Ishikawa (cell line): ENCODE measurements around the gene SYT3.

Source experiments
- CEBPB ChIP-seq: IDR thresholded peaks from 2 replicates; pipeline ENCODE4 v1.6.1; 2012
- CREB1 ChIP-seq: IDR thresholded peaks from 2 replicates; pipeline ENCODE4 v1.6.1; 2012; ENCODE audit warnings: low read depth
- EGR1 ChIP-seq: IDR thresholded peaks from 2 replicates; pipeline ENCODE4 v1.6.1; 2012
- EP300 ChIP-seq: IDR thresholded peaks from 2 replicates; pipeline ENCODE4 v1.6.1; 2012; ENCODE audit warnings: borderline replicate concordance
- FOXM1 ChIP-seq: IDR thresholded peaks from 2 replicates; pipeline ENCODE4 v1.6.1; 2012; ENCODE audit warnings: low read depth, borderline replicate concordance
- MAX ChIP-seq: IDR thresholded peaks from 2 replicates; pipeline ENCODE4 v1.6.1; 2012
- NFIC ChIP-seq: IDR thresholded peaks from 2 replicates; pipeline ENCODE4 v1.6.1; 2012
- RAD21 ChIP-seq: IDR thresholded peaks from 2 replicates; pipeline ENCODE4 v1.6.1; 2012; ENCODE audit warnings: low read depth
- REST ChIP-seq: IDR thresholded peaks from 2 replicates; pipeline ENCODE4 v1.6.1; 2012; ENCODE audit warnings: low read depth, mild to moderate bottlenecking
- TAF1 ChIP-seq: IDR thresholded peaks from 2 replicates; pipeline ENCODE4 v1.6.1; 2012; ENCODE audit warnings: low read depth, mild to moderate bottlenecking
- TCF12 ChIP-seq: IDR thresholded peaks from 2 replicates; pipeline ENCODE4 v1.6.1; 2012; ENCODE audit warnings: low read depth
- TEAD4 ChIP-seq: IDR thresholded peaks from 2 replicates; pipeline ENCODE4 v1.6.1; 2012
- YY1 ChIP-seq: IDR thresholded peaks from 2 replicates; pipeline ENCODE4 v1.6.1; 2012; ENCODE audit warnings: low read depth
- ZBTB7A ChIP-seq: IDR thresholded peaks from 2 replicates; pipeline ENCODE4 v1.6.1; 2012; ENCODE audit warnings: low read depth
- TF ChIP-seq, protein P1 (sequence below): IDR thresholded peaks from 2 replicates; pipeline ENCODE4 v1.6.1; 2012

The SYT3 gene

DNA sequence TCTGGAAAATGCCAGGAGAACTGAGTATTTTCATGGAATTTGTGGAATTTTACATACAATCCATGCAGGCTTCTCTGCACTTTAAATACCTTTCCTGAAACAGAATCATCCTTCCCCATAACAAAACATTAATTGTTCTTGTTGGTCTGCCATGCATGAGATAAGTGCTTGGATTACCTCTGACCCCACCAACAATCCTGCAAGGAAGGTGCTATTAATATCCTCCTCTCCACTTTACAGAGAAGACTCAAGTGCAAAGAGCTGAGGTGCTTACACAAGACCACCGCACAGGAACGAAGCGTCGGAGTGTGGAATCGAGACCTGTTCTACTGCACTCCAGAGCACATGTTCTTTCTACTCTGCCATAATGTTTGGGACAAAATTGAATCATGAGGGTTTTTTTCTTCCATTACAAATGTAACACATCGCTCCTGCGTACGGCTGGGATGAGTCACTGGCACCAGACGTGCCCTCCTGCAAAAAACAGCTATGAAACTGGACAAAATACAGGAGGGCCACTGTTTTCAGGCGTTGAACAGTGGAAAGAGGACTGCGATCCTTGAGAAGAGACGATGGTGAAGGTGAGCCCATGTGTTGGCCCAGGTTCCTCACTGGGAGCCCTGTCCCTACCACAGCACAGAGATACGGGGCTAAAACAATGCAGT lies 58.6 kb downstream of the SYT3 start:
- no peak for TF ChIP-seq MAX

- no peak for TF ChIP-seq ZBTB7A
- no peak for TF ChIP-seq EP300
- TF ChIP-seq YY1 = no peak
- TF ChIP-seq, protein P1, sequence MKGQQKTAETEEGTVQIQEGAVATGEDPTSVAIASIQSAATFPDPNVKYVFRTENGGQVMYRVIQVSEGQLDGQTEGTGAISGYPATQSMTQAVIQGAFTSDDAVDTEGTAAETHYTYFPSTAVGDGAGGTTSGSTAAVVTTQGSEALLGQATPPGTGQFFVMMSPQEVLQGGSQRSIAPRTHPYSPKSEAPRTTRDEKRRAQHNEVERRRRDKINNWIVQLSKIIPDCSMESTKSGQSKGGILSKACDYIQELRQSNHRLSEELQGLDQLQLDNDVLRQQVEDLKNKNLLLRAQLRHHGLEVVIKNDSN = no peak
- TF ChIP-seq TCF12 = no peak
- TF ChIP-seq REST = no peak
- TF ChIP-seq NFIC = no peak
- TF ChIP-seq TEAD4 = no peak
- no peak for TF ChIP-seq CREB1
- no peak for TF ChIP-seq MAX
- no peak for TF ChIP-seq FOXM1
- TF ChIP-seq EGR1 = no peak
- TF ChIP-seq RAD21 = no peak
- TF ChIP-seq CEBPB = no peak
- TF ChIP-seq TAF1 = no peak
These were observed 59.4 kb downstream of the SYT3 start for GRCh38 chr19:50580240-50580639.

GRCh38 chr19:50573741-50574461 lies 65.8 kb downstream of the SYT3 start:
- no peak for TF ChIP-seq MAX
- TF ChIP-seq FOXM1 = no peak
- no peak for TF ChIP-seq NFIC
- TF ChIP-seq TAF1 = no peak
- no peak for TF ChIP-seq YY1
- TF ChIP-seq REST = no peak
- TF ChIP-seq EGR1 = no peak
- no peak for TF ChIP-seq ZBTB7A
- TF ChIP-seq CREB1 = no peak
- TF ChIP-seq TEAD4 = no peak
- TF ChIP-seq, protein P1 = no peak
- no peak for TF ChIP-seq EP300
- TF ChIP-seq CEBPB = no peak
- TF ChIP-seq RAD21 = no peak
